Nucleus accumbens (tissue), 56 donors: Measurements from ENCODE around the gene VPS54.
"Not testable (repeated sequence)": the region's sequence is repeated elsewhere in the genome, so short reads cannot be mapped to it uniquely, and the experiment has no call there.

Experiments used
- DNase-seq, 56 donors: peaks; one replicate each; lab custom pipeline; 2025; lab: John Stamatoyannopoulos, UW

Gene VPS54

DNA sequence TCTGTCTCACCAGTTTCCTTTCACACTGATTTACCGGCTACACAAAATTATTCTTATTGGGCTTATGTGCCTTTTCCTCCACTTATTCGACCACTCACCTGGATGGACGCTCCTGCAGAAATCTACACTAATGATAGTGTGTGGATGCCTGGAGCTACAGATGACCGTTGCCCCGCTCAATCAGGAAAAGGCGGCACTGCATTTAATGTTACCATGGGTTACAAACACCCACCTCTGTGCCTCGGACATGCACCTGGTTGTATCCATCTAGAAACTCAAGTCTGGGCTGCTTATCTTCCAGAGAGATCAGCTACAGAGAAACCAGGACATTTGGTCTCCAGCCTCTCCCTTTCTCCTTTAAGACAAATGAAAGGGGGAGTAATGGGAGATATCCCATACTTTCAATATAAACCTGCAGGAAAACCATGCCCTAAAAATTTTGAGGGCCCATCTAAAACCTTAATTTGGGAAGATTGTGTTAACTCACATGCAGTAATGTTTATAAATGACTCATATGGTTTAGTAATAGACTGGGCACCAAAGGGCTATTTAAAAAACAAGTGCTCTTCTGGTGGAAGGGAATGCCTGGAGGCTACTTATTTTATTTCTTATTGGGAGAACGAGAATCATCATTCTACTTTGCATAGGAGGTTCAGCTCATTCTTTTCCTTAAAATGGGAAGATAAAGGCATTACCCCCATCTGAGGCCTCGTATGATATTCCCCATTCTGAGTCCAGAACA lies 24.7 kb downstream of the VPS54 start:
- not testable (repeated sequence) for DNase-seq

DNA sequence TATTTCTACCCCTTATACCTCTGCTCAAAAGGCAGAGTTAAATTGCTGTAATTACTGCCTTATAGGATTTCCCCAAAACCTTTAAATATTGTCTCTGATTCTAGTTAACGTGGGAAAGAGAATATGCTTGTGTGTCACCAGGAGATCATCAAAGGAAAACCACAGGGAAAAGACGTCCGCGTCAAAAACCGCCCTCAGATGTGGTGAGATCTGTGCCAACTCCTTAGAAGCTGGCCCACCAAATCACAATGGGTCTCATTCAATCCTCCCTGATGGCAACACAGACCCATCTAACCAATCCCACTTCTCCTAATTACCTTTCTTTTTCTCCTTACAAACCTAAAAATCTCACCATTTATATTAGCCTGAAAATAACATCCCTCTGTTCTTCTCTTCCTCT lies 25.4 kb downstream of the VPS54 start:
- DNase-seq = no peak

DNA sequence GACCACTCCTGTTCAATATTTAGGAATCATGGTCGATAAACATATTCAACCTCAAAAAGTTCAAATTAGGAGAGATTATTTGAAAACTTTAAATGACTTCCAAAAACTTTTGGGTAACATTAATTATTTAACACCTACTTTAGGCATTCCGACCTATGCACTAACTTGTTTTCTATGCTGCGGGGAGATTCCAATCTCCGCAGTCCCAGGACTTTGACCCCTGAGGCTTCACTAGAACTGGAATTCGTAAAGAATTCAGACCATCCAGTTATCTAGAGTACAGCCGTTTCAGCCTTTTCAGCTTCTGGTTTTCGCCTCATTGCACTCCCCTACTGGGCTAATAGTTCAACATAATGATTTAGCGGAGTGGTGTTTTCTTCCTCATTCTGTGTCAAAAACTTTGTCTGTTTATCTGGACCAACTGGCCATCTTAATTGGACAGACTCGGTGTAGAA lies 26.1 kb downstream of the VPS54 start:
- not testable (repeated sequence) for DNase-seq

DNA sequence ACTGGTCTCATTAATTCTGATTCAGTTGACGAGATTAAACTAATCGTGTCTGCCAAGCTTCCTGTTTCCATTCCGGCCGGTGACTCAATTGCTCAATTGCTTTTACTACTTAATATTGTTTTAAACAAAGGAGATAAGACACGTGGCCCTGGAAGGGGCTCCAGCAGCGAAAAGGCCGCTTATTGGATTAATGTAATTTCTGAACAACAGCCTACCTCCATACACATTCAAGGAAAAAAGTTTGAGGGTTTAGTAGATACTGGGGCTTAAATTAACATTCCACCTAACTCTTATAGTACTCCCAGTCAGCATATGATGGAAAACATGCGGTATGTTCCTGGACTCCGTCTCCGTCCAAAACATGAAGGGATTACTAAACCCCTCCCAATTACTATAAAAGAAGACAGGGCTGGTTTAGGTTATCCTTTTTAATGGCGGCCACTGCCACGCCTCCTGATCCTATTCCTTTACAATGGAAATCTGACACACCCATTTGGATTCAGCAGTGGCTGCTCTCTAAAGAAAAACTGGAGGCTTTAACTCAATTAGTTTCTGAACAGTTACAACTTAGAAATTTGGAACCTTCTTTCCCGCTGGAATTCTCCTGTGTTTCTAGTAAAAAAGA lies 27.1 kb downstream of the VPS54 start:
- no peak for DNase-seq

DNA sequence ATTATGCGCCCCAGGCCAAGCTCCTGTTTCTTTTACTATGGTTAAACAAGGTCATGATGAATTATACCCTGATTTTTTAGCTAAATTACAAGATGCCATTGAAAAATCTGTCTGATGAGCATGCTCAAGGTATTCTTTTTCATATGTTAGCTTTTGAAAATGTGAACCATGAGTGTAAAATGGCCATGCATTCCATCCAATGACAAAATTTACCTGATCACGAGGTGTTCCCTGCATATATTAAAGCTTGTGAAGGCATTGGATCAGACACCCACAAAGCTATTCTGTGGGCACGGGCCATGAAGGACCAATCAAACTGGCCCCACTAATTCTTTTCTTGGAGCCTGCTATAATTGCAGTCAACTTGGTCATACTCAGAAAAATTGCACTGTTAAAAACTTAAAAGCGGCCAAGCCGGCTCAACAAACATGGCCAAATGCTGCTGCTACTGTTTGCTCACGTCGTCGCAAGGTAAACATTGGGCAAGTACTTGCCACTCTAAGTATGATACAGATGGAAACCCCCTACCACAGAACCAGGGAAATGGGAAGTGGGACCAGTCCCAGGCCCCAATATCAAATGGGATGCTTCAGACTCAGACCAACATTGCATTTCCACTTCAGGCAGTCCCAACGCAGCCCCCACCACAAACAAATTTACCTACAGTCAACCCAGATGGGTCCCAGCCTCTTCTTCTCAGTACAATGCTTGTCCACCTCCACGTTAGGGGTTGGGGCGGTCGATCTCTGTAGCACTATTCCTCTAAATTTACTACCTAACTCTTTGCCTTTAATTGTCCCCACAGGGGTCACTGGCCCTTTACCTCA lies 27.8 kb downstream of the VPS54 start:
- not testable (repeated sequence) for DNase-seq

DNA sequence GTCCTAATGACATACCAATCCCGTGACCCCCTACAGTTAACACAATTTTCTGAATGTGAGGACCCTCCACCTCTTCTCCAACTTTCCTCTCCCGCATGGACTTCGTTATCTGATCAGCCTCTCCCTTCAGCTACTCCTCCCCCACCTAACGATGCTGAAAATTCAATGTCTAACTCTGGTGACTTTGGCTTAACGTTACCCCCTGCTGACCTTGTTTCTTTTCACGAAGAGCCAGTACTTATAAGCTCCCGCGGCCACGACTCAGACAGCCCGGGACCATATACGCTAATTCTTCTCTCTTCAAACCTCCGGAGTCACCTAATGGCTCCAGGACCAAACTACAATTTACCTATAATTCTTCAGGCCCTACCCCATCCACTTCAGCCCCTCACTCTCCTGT lies 29.2 kb downstream of the VPS54 start:
- no peak for DNase-seq

DNA sequence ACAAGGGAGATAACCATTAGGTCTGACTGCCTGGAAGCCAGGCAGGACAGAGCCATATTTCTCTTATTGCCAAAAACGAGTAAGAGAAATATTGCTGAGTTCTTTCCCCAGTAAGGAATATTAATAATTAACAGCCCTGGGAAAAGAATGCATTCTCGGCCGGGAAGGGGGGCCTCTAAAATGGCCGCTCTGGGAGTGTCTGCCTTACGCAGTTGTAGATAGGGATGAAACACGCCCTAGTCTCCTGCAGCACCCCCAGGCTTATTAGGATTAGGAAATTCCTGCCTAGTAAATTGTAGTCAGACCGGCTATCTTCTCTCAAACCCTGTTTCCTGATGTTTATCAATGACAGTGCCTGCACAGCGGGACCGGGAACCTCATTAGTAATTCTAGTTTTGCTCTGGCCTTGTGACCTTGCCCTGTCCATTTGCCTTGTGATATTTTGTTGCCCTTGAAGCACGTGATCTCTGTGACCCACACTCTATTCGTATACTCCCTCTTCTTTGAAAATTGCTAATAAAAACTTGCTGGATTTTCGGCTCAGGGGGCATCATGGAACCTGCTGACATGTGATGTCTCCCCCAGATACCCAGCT lies 30.3 kb downstream of the VPS54 start:
- DNase-seq = not testable (repeated sequence)

DNA sequence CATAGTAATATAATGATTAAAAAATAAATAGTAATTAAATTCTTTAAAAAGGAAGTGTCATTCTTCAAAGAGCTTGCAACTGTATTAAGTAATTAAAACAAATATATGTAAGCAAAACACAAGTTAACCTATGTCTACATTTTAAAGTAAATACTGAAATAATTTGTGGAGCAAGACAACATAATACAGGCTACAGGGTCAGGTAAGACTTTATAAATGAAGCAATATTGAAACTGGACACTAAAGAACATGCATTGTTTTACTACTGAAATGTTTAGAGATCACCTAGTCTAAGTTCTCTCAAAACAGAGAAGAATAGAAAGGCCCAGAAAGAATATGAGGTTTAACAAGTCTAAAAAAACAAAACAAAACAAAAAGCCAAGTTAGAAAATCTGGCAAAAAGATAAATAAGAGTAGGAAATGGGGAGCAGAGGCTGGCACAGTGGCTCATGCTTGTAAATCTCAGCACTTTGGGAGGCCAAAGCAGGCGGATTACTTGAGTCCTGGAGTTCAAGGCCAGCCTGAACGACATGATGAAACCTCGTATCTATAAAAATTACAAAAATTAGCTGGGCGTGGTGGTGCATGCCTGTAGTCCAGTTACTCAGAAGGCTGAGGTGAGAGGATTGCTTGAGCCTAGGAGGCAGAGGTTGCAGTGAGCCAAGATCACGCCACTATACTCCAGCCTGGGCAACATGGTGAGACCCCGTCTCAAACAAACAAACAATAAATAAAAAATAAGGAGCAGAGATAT lies 34.4 kb downstream of the VPS54 start:
- DNase-seq = no peak

DNA sequence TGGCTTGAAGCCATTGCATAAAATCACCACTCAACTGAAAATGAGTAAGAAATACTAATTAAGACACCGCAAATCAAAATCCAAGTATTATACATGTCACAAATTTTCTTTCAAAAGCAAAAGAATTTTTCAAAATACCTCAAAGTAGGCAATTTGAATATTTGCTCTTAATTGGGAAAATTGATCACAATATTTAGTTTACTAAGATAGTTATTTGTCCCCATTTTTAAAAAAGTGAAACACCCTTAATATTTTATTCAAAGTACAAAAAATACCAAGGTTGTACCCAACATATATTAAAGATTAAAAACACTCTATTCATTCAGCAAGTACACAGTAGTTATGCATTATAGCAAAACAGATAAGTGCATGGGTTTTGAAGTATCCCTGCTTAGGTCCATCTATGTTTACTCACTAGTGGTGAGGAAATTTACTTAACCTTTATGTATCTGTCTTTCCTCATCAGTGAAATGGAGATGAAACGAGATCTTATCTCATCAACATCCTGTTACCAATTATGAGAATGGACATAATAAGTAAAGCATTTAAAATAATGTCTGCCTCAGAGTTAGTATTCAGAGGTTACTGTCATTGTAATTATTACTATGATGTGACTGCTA lies 35.1 kb downstream of the VPS54 start:
- no peak for DNase-seq

DNA sequence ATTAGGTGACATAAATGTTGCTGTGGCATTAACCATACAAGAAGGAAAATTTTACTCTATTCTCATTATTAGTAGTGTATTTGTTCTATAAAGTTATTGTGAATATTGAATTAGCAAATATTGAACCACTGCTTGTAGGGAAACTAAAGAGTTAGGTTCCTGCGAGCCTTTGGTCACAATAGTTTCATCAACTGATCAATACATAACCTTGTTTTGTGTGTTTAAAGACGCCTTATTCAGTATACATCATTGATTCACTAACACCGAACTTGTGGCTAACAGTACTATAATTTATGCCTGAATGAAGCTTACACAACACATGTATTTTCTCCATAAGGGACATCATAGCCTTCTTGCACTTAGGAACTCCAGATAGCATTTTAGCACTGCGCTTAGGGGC lies 36.9 kb downstream of the VPS54 start:
- no peak for DNase-seq

DNA sequence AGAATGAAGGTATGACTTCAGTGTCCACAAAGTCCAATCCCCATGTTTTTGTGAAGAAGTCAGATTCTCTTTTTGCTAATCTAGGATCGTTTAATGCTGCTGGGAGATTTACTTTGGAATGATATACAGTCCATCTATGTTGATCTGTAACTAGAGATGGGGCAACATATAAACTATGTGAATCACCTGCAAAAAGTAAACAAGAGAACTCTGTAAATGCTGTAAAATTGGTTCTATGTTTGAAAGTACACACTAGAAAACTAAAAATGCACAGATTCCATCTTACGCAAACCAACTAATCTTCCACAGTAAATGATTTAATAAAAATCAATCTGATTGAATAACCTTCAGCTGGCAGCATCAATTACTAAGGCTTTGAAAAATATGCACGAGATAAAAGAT lies 37.5 kb downstream of the VPS54 start:
- DNase-seq = no peak

DNA sequence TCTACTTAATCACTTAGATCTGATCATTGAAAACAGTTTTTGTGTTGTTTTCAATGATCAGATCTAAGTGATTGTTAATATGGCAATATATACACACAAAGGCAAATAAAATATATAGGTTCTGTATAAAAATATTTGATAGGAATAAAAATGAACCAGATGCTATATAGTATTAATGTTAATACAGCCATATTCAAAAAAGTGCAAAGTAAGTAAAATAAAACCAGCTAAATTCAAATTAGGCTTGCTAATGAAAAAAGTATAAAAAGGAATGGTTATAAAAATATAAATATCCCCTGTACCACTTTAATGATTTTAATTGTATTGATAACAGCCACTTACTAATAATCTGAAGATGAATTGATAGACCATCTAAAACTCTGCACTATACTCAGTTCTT lies 38.4 kb downstream of the VPS54 start:
- DNase-seq = no peak

DNA sequence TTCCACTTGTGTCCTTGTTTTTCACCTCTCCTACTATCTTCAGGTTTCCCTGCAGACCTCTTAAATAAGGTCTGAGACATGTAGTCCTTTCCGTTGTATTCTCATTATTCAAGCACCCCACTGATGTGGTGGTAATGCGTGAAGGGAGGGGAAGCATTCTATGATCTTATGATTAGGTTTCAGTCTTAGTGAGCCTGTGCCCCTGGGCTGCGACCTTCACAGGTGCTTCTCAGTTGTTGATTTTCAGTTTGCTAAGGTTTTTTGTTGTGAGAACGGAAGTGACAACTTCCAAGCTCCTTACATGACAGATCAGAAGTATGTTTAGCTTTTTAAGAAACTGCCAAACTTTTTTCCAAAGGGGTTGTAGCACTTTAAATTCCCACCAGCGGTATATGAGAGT lies 41.3 kb downstream of the VPS54 start:
- no peak for DNase-seq

DNA sequence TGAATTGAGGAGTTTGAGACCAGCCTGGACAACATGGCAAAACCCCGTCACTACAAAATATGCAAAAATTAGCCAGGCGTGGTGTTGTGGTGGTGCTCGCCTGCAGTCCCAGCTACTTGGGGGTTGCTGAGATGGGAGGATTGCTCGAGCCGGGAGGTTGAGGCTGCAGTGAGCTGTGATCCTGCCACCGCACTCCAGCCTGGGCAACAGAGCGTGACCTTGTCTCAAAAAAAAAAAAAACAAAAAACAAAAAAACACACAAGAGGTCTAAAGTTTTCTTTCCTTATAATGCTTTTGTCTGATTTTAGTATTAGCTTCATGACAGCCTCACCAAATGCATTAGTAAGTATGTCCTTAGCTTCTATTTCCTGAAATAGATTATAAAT lies 43.1 kb downstream of the VPS54 start:
- DNase-seq = no peak

DNA sequence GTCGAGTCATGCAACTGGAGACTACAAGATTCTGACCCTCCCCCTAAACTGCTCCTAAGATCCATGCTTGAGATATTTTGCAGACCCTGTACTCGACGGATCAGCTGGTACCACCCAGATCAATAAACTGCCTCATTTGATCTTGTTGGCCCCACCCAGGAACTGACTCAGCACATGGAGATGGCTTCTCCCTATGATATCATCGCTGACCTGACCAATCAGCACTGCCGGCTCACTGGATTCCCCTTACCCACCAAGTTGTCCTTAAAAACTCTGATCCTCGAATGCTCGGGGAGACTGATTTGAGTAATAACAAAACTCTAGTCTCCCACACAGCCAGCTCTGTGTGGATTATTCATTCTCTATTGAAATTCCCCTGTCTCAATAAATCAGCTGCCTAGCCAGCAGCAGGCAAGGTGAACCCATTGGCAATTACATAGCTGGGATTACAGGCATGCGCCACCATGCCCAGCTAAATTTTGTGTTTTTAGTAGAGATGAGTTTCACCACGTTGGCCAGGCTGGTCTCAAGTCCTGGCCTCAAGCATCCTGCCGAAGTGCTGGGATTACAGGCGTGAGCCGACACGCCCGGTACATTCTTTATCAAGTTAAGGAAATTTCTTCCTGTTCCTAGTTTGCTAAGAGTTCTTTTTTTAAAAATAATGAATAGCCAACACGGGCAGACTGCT lies 43.6 kb downstream of the VPS54 start:
- DNase-seq = no peak

DNA sequence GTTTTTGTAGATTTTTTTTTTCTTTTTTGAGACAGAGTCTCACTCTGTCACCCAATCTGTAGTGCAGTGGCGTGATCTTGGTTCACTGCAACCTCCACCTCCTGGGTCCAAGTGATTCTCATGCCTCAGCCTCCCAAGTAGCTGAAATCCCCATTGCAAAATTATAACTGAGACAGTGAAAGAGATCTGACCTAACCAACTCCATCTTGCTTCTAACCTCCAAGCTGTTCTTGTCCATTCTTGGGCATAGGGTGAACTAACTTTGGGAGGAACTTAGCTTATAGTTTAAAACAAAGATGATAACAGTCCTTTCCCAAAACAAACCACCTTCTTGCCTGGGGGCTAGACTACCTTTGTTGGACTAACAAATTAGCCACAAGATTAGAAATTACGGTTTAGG lies 44.2 kb downstream of the VPS54 start:
- not testable (repeated sequence) for DNase-seq

DNA sequence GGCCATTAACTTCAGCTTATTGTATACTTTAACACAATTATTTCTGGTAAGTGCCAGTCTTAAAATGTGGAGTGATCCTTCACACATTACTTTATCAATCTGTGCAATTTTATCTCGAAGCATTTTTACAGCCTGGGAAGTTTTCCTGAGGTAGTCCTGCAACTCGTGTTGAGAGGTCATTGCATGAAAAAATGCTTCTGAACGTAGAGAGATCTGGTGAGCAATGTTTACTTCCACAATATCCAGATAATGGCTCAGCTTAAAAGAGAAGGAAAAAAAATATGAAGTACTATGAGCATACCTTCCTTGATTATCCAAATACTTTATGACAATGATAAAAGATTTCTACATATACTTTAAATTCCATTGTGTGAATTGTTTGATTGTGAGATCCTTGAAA lies 57.0 kb downstream of the VPS54 start:
- DNase-seq = no peak

DNA sequence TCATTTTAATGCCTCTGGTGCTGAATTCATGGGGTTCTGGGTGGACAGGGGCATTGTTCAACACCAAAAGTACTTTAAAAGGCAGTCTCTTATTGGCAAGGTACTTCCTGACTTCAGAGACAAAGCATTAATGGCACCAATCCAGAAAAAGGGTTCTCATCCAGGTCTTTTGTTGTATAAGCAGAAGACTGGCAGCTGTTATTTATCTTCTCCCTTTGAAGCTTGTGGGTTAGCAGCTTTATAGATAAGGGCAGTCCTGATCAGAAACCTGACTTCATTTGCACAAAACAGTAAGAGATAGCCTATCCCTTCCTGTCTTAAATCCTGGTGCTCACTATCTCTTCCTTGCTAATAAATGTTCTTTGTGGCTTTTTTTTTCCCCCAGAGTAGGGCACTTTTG lies 68.8 kb downstream of the VPS54 start:
- no peak for DNase-seq

DNA sequence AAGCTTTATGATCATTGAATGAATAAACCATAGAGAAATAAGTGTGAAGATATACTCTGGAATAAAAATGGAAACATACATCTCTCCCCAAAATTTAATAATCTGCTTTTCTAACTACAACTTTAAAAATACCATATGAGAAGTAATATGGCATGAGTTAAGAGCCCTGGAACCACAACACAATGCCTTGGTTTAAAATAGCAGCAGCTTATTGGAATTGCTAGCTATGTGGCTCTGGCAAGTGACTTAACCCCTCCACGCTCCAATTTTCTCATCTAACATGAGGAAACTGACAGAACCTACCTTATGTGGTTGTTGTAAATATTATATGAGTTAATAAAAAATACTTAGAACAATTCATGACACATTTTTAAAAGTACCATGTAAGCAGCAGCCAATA lies 76.4 kb downstream of the VPS54 start:
- no peak for DNase-seq
